GF-D8 (cell line): ENCODE data around the gene ADAMTS6.
"Not testable (repeated sequence)": the region's sequence is repeated elsewhere in the genome, so short reads cannot be mapped to it uniquely, and the experiment has no call there.

Experiments
- DNase-seq: peaks from one replicate; lab custom pipeline; 2025; lab: John Stamatoyannopoulos, UW

The ADAMTS6 gene

GRCh38 chr5:65481635-65482295 lies at the start of gene ADAMTS6:
TSS of gene ADAMTS6 (minus strand) at chr5:65481920. CDS start at chr5:65473673, 8,247 bp downstream.
- DNase-seq = peak; percentile 36

- DNase-seq = no peak
Measured at GRCh38 chr5:65530904-65531303, 49.2 kb upstream of the ADAMTS6 start.

GRCh38 chr5:65525726-65526125 lies 44.0 kb upstream of the ADAMTS6 start:
- no peak for DNase-seq

- DNase-seq = no peak
Measured at GRCh38 chr5:65512170-65512937, 30.6 kb upstream of the ADAMTS6 start.

- no peak for DNase-seq
Measured at GRCh38 chr5:65508978-65509377, 27.3 kb upstream of the ADAMTS6 start.

- DNase-seq = no peak
Measured at GRCh38 chr5:65506961-65507360, 25.2 kb upstream of the ADAMTS6 start.

GRCh38 chr5:65489119-65489518 lies 7.4 kb upstream of the ADAMTS6 start:
- no peak for DNase-seq

- DNase-seq = not testable (repeated sequence)
Measured at GRCh38 chr5:65488038-65488687, 6.4 kb upstream of the ADAMTS6 start.

GRCh38 chr5:65486803-65487202 lies 5.1 kb upstream of the ADAMTS6 start:
- not testable (repeated sequence) for DNase-seq

- DNase-seq = no peak
Measured at GRCh38 chr5:65485405-65485804, 3.7 kb upstream of the ADAMTS6 start.

GRCh38 chr5:65483546-65484346 lies 2.0 kb upstream of the ADAMTS6 start:
- no peak for DNase-seq

GRCh38 chr5:65482736-65483545 lies 1.2 kb upstream of the ADAMTS6 start:
- DNase-seq = no peak

GRCh38 chr5:65482296-65482735 lies 596 bp upstream of the ADAMTS6 start:
- no peak for DNase-seq

- DNase-seq = no peak
Measured at GRCh38 chr5:65481171-65481581, 544 bp downstream of the ADAMTS6 start.

GRCh38 chr5:65480306-65480865 lies 1.3 kb downstream of the ADAMTS6 start:
- no peak for DNase-seq

- no peak for DNase-seq
Measured at GRCh38 chr5:65479527-65479926, 2.2 kb downstream of the ADAMTS6 start.

- DNase-seq = no peak
Measured at GRCh38 chr5:65478336-65478735, 3.4 kb downstream of the ADAMTS6 start.

- DNase-seq = no peak
Measured at GRCh38 chr5:65475895-65476294, 5.8 kb downstream of the ADAMTS6 start.

GRCh38 chr5:65475336-65475735 lies 6.4 kb downstream of the ADAMTS6 start:
- no peak for DNase-seq

- DNase-seq = no peak
Measured at GRCh38 chr5:65474130-65474711, 7.5 kb downstream of the ADAMTS6 start.
